OCI-LY7 (cell line): ENCODE data around the gene HMCES. TPM values are rescaled to one million over a fixed set of nuclear protein-coding genes. Genes with fewer than 3 reads are reported as not detected.

Experiments used
- Bru-seq: library from RNA; stranded (reverse); fragments of 400-500 nt; gene quantifications from one replicate; lab custom pipeline; 2021; lab: Mats Ljungman, UMichigan
- BruChase-seq, 2 experiments: library from RNA; stranded (reverse); fragments of 400-500 nt; gene quantifications; one replicate each; lab custom pipeline; 2021; lab: Mats Ljungman, UMichigan
- BruUV-seq: library from RNA; stranded (reverse); fragments of 400-500 nt; replicated peaks from 2 replicates; lab custom pipeline; 2021; lab: Mats Ljungman, UMichigan
- CTCF ChIA-PET: fragments of 300-600 bp; sonication (Branson Sonifier 250); formaldehyde crosslinking; loops from one replicate; lab custom pipeline; 2022; ENCODE audit warnings: antibody characterized with exemption; ENCODE audit not compliant: unreplicated experiment; lab: Charles Lee
- POLR2A ChIA-PET: fragments of 300-600 bp; sonication (Branson Sonifier 250); formaldehyde crosslinking; loops from one replicate; lab custom pipeline; 2022; ENCODE audit warnings: antibody characterized with exemption; lab: Charles Lee
- DNase-seq: peaks from one replicate; pipeline ENCODE4 v3.0.0-alpha.2; 2015; ENCODE audit warnings: low spot score
- H2AFZ ChIP-seq: fragments of 200-600 bp; sonication (generic), shearing (Covaris generic); 2 replicates; pipeline ENCODE4 v1.6.1; 2014; ENCODE audit warnings: mild to moderate bottlenecking, antibody characterized with exemption, low read length, moderate library complexity
- H3K27ac ChIP-seq: fragments of 200-600 bp; sonication (generic); 2 replicates; pipeline ENCODE4 v1.5.1; 2014; ENCODE audit warnings: mixed run types, low read depth, mild to moderate bottlenecking, moderate library complexity, low read length, inconsistent platforms; ENCODE audit not compliant: poor library complexity, severe bottlenecking
- H3K36me3 ChIP-seq: fragments of 200-600 bp; sonication (generic); 2 replicates; pipeline ENCODE4 v1.6.1; 2014; ENCODE audit warnings: mild to moderate bottlenecking, antibody characterized with exemption, low read length, moderate library complexity, mixed read lengths; ENCODE audit not compliant: insufficient read depth
- H3K4me1 ChIP-seq: fragments of 200-600 bp; sonication (generic); 2 replicates; pipeline ENCODE4 v1.5.1; 2014; ENCODE audit warnings: mild to moderate bottlenecking, low read length; ENCODE audit not compliant: insufficient read depth, poor library complexity, severe bottlenecking
- H3K4me2 ChIP-seq: fragments of 200-600 bp; sonication (generic); 2 replicates; pipeline ENCODE4 v1.6.1; 2014; ENCODE audit warnings: mild to moderate bottlenecking, low read length
- H3K4me3 ChIP-seq: fragments of 200-600 bp; sonication (generic); 2 replicates; pipeline ENCODE4 v1.5.1; 2014; ENCODE audit warnings: mild to moderate bottlenecking, low read depth, low read length; ENCODE audit not compliant: poor library complexity, severe bottlenecking
- H3K79me2 ChIP-seq: fragments of 200-600 bp; sonication (generic); 2 replicates; pipeline ENCODE4 v1.6.1; 2016; ENCODE audit warnings: low read depth, mild to moderate bottlenecking, low read length, moderate library complexity, mixed read lengths; ENCODE audit not compliant: insufficient read depth
- H3K9me2 ChIP-seq: fragments of 200-600 bp; sonication (generic); 2 replicates; pipeline ENCODE4 v1.6.1; 2016; ENCODE audit warnings: mild to moderate bottlenecking, low read length, mixed read lengths; ENCODE audit not compliant: insufficient read depth
- H3K9me3 ChIP-seq: fragments of 200-600 bp; sonication (generic); 2 replicates; pipeline ENCODE4 v1.6.1; 2014; ENCODE audit warnings: mild to moderate bottlenecking, mixed run types, low read length, mixed read lengths
- H4K20me1 ChIP-seq: fragments of 200-600 bp; sonication (generic); 2 replicates; pipeline ENCODE4 v1.6.1; 2014; ENCODE audit warnings: mild to moderate bottlenecking, antibody characterized with exemption, low read length, moderate library complexity, mixed read lengths; ENCODE audit not compliant: insufficient read depth
- EZH2phosphoT487 ChIP-seq: fragments of 200-600 bp; sonication (generic); IDR thresholded peaks from 2 replicates; pipeline ENCODE4 v1.6.1; 2018; ENCODE audit warnings: low read depth, borderline replicate concordance, mild to moderate bottlenecking, mixed run types, antibody characterized with exemption, low read length, moderate library complexity, mixed read lengths
- intact Hi-C: fragments of 100-400 bp; cut with micrococcal nuclease; formaldehyde crosslinking; loops from one replicate; pipeline ENCODE4 v1.10.0; 2022; ENCODE audit not compliant: unreplicated experiment
- long read RNA-seq: library from polyadenylated mRNA; stranded (forward); transcript quantifications from one replicate; pipeline ENCODE4 v2.0.0, GENCODE V29; 2022
- total RNA-seq, 2 experiments: library from RNA; depleted of rRNA in 1 of 2; stranded (reverse); fragments of >200 nt in 1 of 2; shearing (Covaris generic) in 1 of 2; gene quantifications; 2 replicates each; pipeline ENCODE4 v1.2.3, GENCODE V29; 2014 to 2022
- TF ChIP-seq, protein P1 (sequence below): fragments of 200-600 bp; sonication (generic); conservative IDR thresholded peaks from 2 replicates; pipeline ENCODE4 v1.5.1; 2014; ENCODE audit warnings: mild to moderate bottlenecking, antibody characterized with exemption, low read length, moderate library complexity, mixed read lengths

Gene HMCES, protein sequence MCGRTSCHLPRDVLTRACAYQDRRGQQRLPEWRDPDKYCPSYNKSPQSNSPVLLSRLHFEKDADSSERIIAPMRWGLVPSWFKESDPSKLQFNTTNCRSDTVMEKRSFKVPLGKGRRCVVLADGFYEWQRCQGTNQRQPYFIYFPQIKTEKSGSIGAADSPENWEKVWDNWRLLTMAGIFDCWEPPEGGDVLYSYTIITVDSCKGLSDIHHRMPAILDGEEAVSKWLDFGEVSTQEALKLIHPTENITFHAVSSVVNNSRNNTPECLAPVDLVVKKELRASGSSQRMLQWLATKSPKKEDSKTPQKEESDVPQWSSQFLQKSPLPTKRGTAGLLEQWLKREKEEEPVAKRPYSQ
- total RNA-seq (2014; rRNA removed; shearing (Covaris generic)) (90.6 and 104 TPM in 2 replicates), total RNA-seq (2022) (287 and 320 TPM in 2 replicates), Bru-seq, nascent RNA (percentile 96 among the genes with signal in this experiment), BruChase-seq, experiment 1, labeled RNA remaining after a 6-hour chase (percentile 93 among the genes with signal in this experiment), BruChase-seq, experiment 2, labeled RNA remaining after a 2-hour chase (percentile 94 among the genes with signal in this experiment)
- long read RNA-seq, transcript HMCES-202 (7 exons, 1,763 nt): minor isoform, 158 of 1,064 reads
- long read RNA-seq, transcript HMCES-203 (6 exons, 1,490 nt): minor isoform, 23 of 1,064 reads
- long read RNA-seq, transcript HMCES-204 (7 exons, 1,952 nt): minor isoform, 341 of 1,064 reads
- long read RNA-seq, transcript HMCES-201 (7 exons, 2,515 nt): major isoform, 352 of 1,064 reads
- long read RNA-seq, partial matches to known transcripts: 56 of 1,064 reads
- long read RNA-seq, other reads (novel, unspliced or antisense): 132 of 1,064 reads

DNA sequence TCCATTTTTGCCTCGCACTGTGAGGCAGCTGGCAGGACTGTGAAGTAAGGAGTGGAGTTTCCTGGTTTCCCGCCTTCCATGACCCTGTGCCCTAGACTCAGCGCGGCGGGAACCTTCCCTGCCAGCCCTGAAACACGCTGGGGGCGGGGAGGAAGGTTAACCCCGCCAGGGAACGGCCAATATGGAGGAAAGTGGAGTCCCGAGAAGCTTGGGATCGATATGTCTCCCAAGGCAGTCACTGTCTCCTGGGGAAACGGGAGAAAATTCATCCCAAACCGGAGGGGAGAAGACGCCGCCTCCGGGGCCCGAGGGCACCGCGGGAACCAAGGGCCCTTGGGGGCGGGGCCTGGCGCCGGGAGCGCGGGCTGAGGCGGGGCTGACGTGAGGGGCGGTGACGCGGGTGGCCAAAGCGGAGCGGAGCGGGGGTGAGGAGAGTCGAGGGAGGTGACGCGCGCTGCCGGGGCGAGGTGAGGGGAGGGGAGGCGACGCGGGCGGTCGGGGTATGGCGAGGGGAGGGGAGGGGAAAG lies at the start of gene HMCES:
TSS of gene HMCES (plus strand) at position 432 of the 527 bp plus-strand sequence. CDS start 863 bp downstream, outside the sequence.
- Histone ChIP-seq H3K9me2 (no peaks in the 10 kb centered on the region), H2AFZ (peak within 1 kb of the TSS; percentile 38; the same call in 1 of the 2 replicates), H3K4me3 (peak within 1 kb of the TSS; percentile 93), H3K4me1 (peaks cover 77% of the 10 kb centered on the region), H4K20me1 (no peaks in the 10 kb centered on the region; the same call in 1 of the 2 replicates), H3K4me2 (peak within 1 kb of the TSS; percentile 97), H3K36me3 (peaks cover 62% of the 10 kb centered on the region), H3K9me3 (peaks cover 4% of the 10 kb centered on the region; the same call in 1 of the 2 replicates), H3K79me2 (peaks cover 41% of the 10 kb centered on the region), H3K27ac (peak within 1 kb of the TSS; percentile 94)
- intact Hi-C loops: loop anchor here (1.0 to 5.0 kb wide), 2 partner anchors 38 to 119 kb away; a partner anchor contains a TSS
- ChIA-PET POLR2A (interaction anchor here (1.0 to 4.0 kb wide), 4 partner anchors 11 to 37 kb away, joined by 3 to 20 read pairs (median 6); partner anchors contain the start of gene COPG1), CTCF (interaction anchor here (1.5 kb wide), 1 partner anchor 38 kb away, joined by 4 read pairs; a partner anchor contains a TSS)
- peak; percentile 95 for DNase-seq
- BruUV-seq: no TSS peak
- TF ChIP-seq, protein P1, sequence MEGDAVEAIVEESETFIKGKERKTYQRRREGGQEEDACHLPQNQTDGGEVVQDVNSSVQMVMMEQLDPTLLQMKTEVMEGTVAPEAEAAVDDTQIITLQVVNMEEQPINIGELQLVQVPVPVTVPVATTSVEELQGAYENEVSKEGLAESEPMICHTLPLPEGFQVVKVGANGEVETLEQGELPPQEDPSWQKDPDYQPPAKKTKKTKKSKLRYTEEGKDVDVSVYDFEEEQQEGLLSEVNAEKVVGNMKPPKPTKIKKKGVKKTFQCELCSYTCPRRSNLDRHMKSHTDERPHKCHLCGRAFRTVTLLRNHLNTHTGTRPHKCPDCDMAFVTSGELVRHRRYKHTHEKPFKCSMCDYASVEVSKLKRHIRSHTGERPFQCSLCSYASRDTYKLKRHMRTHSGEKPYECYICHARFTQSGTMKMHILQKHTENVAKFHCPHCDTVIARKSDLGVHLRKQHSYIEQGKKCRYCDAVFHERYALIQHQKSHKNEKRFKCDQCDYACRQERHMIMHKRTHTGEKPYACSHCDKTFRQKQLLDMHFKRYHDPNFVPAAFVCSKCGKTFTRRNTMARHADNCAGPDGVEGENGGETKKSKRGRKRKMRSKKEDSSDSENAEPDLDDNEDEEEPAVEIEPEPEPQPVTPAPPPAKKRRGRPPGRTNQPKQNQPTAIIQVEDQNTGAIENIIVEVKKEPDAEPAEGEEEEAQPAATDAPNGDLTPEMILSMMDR: no peak
- TF ChIP-seq EZH2phosphoT487: no peak

DNA sequence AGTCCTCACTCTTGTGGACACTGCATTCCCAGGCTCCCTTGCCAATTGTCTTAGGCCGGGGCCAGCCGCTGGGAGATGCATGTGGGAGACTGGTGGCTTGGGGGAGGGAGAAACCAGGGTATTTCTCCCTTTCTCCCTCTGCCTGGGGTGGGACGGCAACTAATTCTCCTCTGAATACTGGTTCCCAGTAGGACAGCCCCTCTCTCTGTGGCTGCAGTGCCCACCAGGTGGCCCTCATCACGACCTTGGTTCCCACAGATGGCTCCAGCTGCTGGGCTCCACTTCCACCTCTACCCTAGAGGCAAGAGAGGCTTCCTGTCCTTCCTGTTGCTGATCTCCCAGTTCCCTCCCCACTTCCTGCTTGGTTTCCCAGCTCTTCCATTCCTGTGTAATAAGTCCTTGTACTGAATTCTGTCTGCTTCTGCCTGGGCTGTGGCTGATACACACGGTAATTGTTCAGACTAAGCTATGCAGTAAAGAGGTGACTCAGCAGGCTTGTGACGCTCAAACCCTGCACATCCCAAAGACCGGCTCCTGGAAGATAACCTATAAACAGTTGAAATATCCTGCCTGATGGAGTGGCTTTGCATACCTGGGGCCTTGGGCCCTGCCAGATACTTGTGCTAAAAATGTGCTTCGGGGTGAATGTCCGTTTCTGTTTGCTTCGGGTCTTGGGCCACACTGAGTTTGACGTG lies 49.6 kb upstream of the HMCES start:
- DNase-seq: no peak
- BruUV-seq: no TSS peak
- Histone ChIP-seq H2AFZ (peak overlapping the region; percentile 11; the same call in 1 of the 2 replicates), H3K27ac (no peak overlapping the region), H3K9me2 (no peaks in the 10 kb centered on the region), H4K20me1 (no peaks in the 10 kb centered on the region), H3K4me3 (no peak overlapping the region), H3K79me2 (no peaks in the 10 kb centered on the region), H3K9me3 (no peaks in the 10 kb centered on the region), H3K4me2 (no peak overlapping the region), H3K4me1 (peaks cover 71% of the 10 kb centered on the region), H3K36me3 (no peaks in the 10 kb centered on the region)
- TF ChIP-seq, protein P1: peak; percentile 53
- TF ChIP-seq EZH2phosphoT487: no peak
- intact Hi-C loops: no loop called here
- ChIA-PET CTCF (no interaction called here), POLR2A (interaction anchor here (1.1 kb wide), 1 partner anchor 16 kb away, joined by 4 read pairs; no protein-coding TSS in a partner anchor)
